Cerebellar cortex (tissue), 1 donor: ENCODE results near the gene TSPAN4.

Experiments
- DNase-seq: peaks from one replicate; pipeline ENCODE4 v3.0.0-alpha.2; 2015; ENCODE audit warnings: low spot score

Gene TSPAN4

DNA sequence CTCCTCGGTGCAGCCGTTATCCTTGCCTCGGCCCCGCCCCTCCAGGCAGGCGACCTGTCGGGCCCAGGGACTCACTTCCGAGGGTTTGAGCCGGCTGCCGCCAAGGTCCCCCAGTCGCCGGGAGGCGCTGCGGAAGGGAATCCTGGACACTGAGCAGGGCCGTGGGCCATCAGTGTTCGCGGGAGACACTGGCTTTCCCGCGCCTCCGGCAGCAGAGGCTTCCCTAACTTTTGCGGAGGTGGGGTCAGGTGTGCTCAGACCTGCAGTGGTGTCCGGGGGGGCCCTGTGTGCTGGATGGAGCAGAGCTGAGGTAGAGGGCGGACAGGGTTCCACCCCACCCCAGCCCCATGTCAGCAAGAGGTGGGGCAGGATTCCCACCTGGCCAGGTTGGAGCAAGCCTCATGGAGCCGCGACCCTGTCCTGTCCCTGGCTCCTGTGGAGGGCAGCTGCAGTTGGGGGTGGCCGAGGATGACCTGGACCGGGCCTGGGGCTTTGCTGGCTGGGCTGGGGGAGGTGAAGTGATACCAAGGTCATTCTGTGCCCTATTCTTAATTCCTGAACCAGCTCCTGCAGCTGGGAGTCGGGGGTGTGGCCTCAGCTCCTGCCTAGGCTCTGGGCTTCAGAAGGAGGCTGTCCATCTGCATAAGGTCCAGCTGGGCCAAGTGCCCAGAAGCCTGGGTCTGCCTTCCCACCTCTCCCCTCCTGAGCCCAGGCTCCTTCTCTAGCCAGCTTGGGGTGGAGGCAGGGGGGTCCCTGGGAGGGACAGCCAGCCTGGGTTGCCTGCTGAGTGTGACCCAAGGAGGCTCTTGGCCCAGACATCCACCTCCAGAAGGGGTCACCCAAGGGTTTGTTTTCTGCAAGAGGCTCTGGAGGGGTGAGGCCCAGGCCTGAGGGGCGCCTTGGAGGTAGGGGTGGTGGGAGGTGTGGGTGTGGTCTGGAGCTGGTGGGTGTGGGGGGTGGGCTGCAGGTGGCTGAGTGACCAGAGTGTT is 8.4 kb downstream of the TSPAN4 start:
- no peak for DNase-seq

- DNase-seq = no peak
Measured at GRCh38 chr11:852762-853161, 10.1 kb downstream of the TSPAN4 start.

DNA sequence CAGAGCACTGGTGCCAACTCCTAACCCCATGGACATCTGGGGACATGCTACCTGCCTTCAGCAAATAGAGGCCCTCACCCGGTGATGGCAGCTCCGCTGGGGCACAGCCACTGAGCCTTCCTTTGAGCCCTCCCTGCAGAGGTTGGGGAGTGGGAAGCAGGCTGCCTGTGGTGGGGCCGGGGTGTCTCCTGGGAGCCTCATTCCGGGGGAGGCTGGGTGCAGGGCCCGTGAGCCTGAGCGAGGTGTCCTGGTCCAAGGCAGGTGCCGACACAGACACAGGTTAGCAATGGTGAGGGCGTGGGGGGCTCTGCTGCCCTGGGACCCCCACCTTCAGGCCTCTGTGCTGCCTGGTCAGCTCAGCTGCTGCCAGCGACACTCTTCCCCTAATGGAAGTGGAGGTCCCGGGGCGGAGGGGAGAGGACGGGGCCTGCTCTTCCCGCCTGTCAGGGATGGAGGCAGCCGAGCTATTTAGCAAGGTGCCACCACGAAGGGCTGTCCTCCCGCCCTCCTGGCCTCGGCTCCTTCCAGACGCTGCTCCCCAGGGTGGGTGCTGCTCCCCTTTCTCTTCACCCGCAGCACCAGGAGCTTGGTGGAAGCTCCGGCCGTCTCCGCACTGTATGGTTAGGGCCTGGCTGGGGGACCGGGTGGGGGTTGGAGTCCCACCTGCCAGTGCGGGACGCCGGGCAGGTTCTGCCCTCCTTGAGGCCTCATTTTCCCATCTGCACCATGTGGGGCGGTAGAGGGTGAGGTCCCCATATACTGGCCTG is 11.2 kb downstream of the TSPAN4 start:
- no peak for DNase-seq

DNA sequence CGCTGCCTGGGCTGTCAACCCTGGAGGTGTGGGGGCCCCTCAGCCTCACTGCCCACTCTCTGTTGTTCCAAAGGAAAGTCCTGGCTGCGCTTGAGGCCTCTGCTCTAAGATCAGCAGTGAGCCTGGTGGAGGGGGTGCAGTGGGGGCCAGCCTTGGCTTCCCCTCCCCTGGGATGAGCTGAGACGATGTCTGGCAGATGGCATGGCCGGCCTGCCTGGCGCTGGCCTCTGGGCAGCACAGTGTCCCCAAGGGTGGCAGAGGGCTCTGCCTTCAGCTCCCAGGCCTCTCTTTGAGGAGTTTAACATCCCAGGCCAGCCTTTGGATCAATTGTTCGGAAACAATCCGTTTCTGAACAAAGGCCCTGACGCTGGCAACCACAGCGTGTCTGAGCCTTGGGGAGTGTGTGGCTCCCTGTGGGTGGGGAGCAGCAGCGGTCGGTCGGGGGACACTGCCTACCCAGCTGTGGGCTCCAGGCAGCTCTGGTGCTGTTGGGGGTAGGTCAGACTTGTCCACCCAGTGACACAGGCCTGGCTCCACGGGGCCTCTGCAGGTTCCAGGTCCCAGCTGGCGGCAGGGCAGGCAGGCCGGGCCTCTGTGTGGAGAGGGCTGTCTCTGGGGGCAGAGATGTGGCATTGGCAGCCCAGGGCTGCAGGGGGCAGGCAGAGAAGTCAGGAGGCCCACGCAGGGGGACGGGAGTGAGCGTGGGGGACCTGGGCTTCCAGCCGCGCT is 12.1 kb downstream of the TSPAN4 start:
- no peak for DNase-seq

DNA sequence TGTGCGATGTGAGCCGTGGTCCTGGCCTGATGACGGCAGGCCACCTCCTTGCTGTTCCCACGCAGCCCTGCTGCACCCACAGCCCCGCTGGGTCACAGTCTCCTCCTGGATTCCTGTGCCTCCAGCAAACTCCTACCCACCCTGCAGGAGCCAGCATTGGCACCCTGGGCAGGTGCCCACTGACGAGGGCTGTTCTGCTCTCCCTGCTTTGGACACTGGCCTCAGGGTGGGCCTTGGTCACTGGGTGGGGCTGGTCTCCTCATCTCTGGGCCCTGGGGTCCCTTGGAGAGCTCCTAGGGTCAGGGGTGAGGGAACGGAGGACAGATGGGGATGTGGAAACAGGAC is 12.7 kb downstream of the TSPAN4 start:
- DNase-seq = no peak

- no peak for DNase-seq
Measured at GRCh38 chr11:855796-856195, 13.1 kb downstream of the TSPAN4 start.

GRCh38 chr11:856397-856796 is 13.7 kb downstream of the TSPAN4 start:
- no peak for DNase-seq

- no peak for DNase-seq
Measured at GRCh38 chr11:858053-858761, 15.6 kb downstream of the TSPAN4 start.

- DNase-seq = no peak
Measured at GRCh38 chr11:858762-859339, 16.2 kb downstream of the TSPAN4 start.

DNA sequence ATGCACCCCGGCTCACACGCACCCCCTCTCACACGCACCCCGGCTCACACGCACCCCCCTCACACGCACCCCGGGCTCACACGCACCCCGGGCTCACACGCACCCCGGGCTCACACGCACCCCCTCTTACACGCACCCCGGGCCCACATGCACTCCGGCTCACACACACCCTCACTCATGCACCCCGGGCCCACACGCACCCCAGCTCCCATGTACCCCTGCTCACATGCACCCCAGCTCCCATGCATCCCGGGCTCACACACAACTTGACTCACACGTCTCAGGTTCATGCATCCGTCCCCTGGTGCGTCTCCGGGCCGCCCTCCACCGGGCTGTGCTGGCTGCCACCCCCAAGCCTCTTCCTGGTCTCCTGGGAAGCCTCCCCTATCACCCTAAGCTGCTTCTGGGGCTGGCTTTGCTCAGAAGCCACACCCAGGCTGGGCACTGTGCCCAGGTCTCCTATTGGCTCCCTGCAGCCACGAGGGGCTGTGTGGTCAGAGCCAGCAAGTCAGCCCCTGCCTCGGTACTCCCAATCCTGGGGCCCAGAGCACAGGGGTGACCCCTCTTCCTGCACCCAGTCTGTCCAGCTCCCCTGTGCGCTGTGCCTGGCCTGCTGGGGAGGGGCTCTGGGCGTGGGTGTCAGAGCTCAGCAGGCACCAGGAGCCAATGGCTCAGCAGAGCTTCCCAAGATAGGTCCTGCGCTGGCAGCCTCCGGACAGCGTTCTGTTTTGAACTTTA is 16.9 kb downstream of the TSPAN4 start:
- DNase-seq = peak; percentile 94

DNA sequence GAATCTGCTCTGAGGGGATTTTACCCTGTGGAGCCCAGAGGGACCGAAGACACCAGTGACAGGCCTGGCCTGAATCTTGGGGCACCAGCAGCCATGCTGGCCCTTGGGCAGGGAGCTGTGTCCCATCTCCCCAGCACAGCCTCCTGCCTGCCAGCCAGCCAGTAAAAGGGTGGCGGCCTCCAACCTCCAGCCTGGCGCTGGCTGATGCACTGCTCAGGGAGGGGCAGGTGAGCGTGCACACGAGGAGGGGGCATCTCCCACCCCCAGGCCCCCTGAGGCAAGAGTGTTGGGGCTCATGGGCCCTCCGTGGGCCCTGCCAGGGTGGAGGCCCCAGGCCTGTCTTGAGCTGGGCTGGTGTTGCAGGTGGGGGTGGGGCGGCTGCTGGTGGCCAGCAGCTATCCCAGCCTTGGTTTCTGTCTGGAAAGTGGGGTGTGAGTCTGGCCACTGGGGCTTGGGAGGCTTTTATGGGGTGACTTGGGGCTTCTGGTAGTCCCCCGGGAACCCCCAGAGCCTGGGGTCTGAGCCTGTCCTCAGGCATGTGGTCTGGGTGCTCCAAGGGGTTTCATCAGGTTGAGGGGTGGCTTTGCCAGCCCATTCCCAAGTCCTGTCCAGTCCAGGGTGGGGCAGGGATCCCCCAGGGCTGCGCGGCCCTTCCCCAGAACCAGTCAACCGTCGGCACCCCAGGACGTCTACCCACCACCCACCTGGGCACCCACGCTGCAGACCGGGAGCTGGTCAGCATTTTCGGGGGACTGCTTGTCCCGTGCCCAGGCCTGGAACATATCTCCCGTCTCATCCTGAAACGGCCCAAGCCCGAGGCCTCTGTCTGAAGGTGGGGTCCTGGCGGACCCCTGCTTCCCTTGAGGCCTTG is 17.8 kb downstream of the TSPAN4 start:
- DNase-seq = no peak

DNA sequence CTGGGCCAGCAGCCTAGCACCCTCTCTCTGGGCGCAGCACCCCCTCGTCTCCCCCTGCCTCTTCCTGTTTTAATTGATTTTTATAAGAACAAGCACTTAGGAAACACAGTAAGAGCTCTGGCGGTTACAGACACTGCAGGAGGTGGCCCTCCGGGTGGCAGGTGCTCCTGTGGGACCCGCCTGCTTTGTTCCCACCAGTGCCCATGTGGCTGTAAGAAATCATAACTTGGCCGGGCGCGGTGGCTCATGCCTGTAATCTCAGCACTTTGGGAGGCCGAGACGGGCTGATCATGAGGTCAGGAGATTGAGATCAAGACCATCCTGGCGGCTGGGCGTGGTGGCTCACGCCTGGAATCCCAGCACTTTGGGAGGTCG is 18.4 kb downstream of the TSPAN4 start:
- DNase-seq = no peak

GRCh38 chr11:862081-862661 is 19.5 kb downstream of the TSPAN4 start:
- DNase-seq = peak; percentile 64

DNA sequence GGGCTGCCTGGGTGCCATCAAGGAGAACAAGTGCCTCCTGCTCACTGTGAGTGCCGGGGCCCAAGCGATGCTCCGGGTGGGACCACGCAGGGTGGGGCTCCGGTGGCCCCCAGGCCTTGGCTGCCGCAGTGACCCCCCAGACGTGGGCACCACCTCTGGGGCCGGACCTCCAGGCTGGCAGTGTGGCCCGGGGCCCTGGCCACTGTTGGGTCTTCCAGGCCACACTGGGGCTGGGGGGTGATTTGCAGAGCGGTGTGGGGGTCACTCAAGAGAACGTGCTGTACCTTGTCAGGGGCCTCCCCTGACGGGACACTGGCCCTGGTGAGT is 20.0 kb downstream of the TSPAN4 start:
- DNase-seq = no peak

GRCh38 chr11:863023-863909 is 20.6 kb downstream of the TSPAN4 start:
- DNase-seq = no peak

DNA sequence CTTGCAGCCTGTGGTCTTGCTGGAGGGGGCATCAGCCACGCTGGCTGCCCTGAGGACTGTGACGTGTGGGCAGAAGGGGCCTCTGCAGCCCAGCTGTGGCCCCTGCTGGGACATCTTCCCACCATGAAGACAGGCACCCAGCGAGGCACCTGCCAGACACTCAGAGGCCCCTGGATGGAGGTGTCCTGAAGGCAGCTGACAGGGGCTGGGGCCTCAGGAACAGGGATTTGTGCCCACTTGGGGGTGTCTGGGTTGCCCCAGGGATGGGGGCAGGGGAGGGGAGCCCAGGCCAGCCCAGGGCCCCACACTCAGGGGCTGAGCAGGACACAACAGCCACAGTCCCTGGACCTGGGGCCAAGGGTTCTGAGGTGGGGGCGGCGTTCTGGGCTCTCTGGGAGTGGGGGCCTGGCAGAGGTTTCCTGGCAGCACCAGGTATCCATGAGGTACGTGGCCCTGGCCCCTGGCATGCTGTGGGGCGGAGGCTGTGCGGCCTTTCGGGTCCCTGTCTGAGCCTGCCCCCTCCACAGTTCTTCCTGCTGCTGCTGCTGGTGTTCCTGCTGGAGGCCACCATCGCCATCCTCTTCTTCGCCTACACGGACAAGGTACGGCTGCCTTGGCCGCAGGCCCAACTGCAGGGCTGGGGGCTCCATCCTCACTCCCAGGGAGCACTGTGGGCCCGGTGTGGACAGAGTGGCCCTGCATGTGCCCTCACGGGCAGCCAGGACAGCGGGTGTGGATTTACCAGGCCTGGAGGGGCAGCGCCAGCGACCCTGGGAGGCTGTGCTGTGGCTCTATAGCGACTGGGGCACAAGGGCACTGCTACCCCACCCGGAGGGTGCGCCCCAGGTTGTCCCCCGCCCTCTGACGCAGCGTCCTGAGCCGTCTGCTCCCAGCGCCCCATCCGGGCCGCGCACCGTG is 21.5 kb downstream of the TSPAN4 start:
- no peak for DNase-seq

DNA sequence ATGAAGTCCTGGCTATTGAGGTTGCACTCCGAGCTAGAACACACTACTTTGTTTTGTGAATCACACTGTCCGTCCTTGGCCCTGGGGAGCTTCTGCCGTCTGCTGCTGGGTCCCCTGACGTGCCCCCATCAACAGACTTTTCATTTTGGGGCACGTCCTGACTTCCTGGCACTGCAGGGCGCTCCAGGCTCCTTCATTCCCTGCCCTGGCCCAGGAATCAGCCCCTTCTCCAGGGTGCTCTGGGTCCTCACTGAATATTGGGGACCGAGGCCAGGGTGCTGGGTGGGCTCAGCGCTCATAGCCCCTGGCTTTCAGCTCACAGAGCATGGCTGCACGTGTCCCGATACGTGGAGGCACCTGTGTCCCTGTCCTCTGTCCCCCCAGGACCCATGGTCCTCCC is 22.2 kb downstream of the TSPAN4 start:
- no peak for DNase-seq
